HCT116 (cell line): ENCODE data around the gene KDM5A. TPM values are rescaled to one million over a fixed set of nuclear protein-coding genes. Genes with fewer than 3 reads are reported as not detected.

Experiments used
- ATAC-seq: fragments of 200-7000 bp; cut with Tn5 transposase; 2 replicates; pipeline ENCODE4 v1.9.1; 2020; ENCODE audit warnings: mild to moderate bottlenecking, moderate library complexity
- BruUV-seq: library from RNA; stranded (reverse); fragments of 400-500 nt; replicated peaks from 2 replicates; lab custom pipeline; 2021; lab: Mats Ljungman, UMichigan
- CTCF ChIA-PET: fragments of 300-600 bp; sonication (Branson Sonifier 250); formaldehyde crosslinking; loops from one replicate; lab custom pipeline; 2021; ENCODE audit warnings: antibody characterized with exemption; lab: Charles Lee
- POLR2A ChIA-PET: fragments of 300-600, 350-600 bp; sonication (Branson Sonifier 250); formaldehyde crosslinking; loops from one replicate; lab custom pipeline; 2021; ENCODE audit warnings: antibody characterized with exemption; lab: Charles Lee
- RAD21 ChIA-PET, 2 experiments: fragments of 300-600 bp; sonication (Branson Sonifier 250); formaldehyde crosslinking; loops; one replicate each; lab custom pipeline; 2023; ENCODE audit warnings: low total read pairs in 2 of 2; ENCODE audit not compliant: uncharacterized antibody in 2 of 2, unreplicated experiment in 2 of 2, low non-redundant PET in 1 of 2; lab: Charles Lee
- DNase-seq: peaks from one replicate; pipeline ENCODE4 v3.0.0-alpha.2; 2010; ENCODE audit warnings: low read depth, low spot score
- H2AFZ ChIP-seq: fragments of 200-600 bp; shearing (Covaris generic), sonication (generic); 2 replicates; pipeline ENCODE4 v1.6.1; 2017; ENCODE audit warnings: low read depth, mixed run types, mixed read lengths, antibody characterized with exemption, low read length; ENCODE audit not compliant: poor library complexity, severe bottlenecking
- H3K27ac ChIP-seq: 2 replicates; pipeline ENCODE4 v1.5.1; 2012; ENCODE audit warnings: low read depth, low read length
- H3K27me3 ChIP-seq: fragments of 200-600 bp; sonication (generic); 2 replicates; pipeline ENCODE4 v1.6.1; 2016; ENCODE audit warnings: mixed run types, low read length, mixed read lengths; ENCODE audit not compliant: insufficient read depth
- H3K36me3 ChIP-seq, 2 experiments: fragments of 200-500 bp in 1 of 2; fragments of 200-600 bp in 1 of 2; sonication (Bioruptor generic) in 1 of 2; sonication (generic) in 1 of 2; 2 replicates each; pipeline versions ENCODE4 v1.5.1 to v1.6.1; 2014 to 2016; ENCODE audit warnings: low read length in 2 of 2, inconsistent platforms in 1 of 2, mixed read lengths in 1 of 2, mixed run types in 1 of 2; ENCODE audit not compliant: insufficient read depth in 2 of 2, control insufficient read depth in 1 of 2
- H3K4me1 ChIP-seq, 2 experiments: fragments of 200-600 bp in 1 of 2; sonication (generic) in 1 of 2; 2 replicates each; pipeline versions ENCODE4 v1.5.1 to v1.6.1; 2012 to 2017; ENCODE audit warnings: low read length in 2 of 2, inconsistent platforms in 1 of 2, mild to moderate bottlenecking in 1 of 2, mixed read lengths in 1 of 2, mixed run types in 1 of 2, moderate library complexity in 1 of 2; ENCODE audit not compliant: insufficient read depth in 2 of 2, control insufficient read depth in 1 of 2
- H3K4me2 ChIP-seq: fragments of 200-600 bp; sonication (generic); 2 replicates; pipeline ENCODE4 v1.6.1; 2017; ENCODE audit warnings: mixed run types, low read length, mixed read lengths
- H3K4me3 ChIP-seq, 2 experiments: fragments of 200-600 bp in 1 of 2; sonication (generic) in 1 of 2; replicated peaks in 1 of 2; 2 replicates each; pipeline ENCODE4 v1.5.1; 2011 to 2016; ENCODE audit warnings: low read length in 2 of 2, control low read depth in 1 of 2, low read depth in 1 of 2, mild to moderate bottlenecking in 1 of 2, mixed read lengths in 1 of 2, mixed run types in 1 of 2
- H3K79me2 ChIP-seq: fragments of 200-600 bp; sonication (generic); 2 replicates; pipeline ENCODE4 v1.6.1; 2017; ENCODE audit warnings: mild to moderate bottlenecking, mixed run types, low read length, moderate library complexity, mixed read lengths; ENCODE audit not compliant: insufficient read depth
- H3K9ac ChIP-seq: fragments of 200-600 bp; sonication (generic); 2 replicates; pipeline ENCODE4 v1.6.1; 2016; ENCODE audit warnings: low read length, mixed read lengths
- H3K9me2 ChIP-seq: fragments of 200-600 bp; sonication (generic), shearing (Covaris generic); 2 replicates; pipeline ENCODE4 v1.6.1; 2017; ENCODE audit warnings: mixed run types, mild to moderate bottlenecking, moderate library complexity; ENCODE audit not compliant: insufficient read depth
- H3K9me3 ChIP-seq, 2 experiments: fragments of 200-500 bp in 1 of 2; fragments of 200-600 bp in 1 of 2; sonication (Bioruptor generic) in 1 of 2; sonication (generic) in 1 of 2; 2 replicates each; pipeline ENCODE4 v1.6.1; 2014 to 2017; ENCODE audit warnings: low read length in 2 of 2, mixed read lengths in 2 of 2, inconsistent platforms in 1 of 2, low read depth in 1 of 2, mild to moderate bottlenecking in 1 of 2, mixed run types in 1 of 2, moderate library complexity in 1 of 2; ENCODE audit not compliant: control insufficient read depth in 1 of 2, insufficient read depth in 1 of 2
- H4K20me1 ChIP-seq: fragments of 200-600 bp; sonication (generic), shearing (Covaris generic); 2 replicates; pipeline ENCODE4 v1.6.1; 2017; ENCODE audit warnings: mixed run types, mild to moderate bottlenecking, moderate library complexity; ENCODE audit not compliant: insufficient read depth
- CBX3 ChIP-seq: IDR thresholded peaks from 2 replicates; pipeline ENCODE4 v1.6.1; 2012; ENCODE audit warnings: low read depth
- ELF1 ChIP-seq: IDR thresholded peaks from 2 replicates; pipeline ENCODE4 v1.6.1; 2012; ENCODE audit warnings: low read depth, borderline replicate concordance
- SRF ChIP-seq: IDR thresholded peaks from 2 replicates; pipeline ENCODE4 v1.6.1; 2012; ENCODE audit warnings: low read depth
- intact Hi-C: fragments of 100-400 bp; cut with micrococcal nuclease; formaldehyde crosslinking; loops from 2 replicates; pipeline ENCODE4 v1.10.0; 2022
- total RNA-seq: library from RNA; stranded (reverse); gene quantifications from one replicate; pipeline ENCODE4 v1.2.1, GENCODE V29; 2021; ENCODE audit not compliant: unreplicated experiment
- TF ChIP-seq, protein P1 (sequence below), 3 experiments: fragments of 200-600 bp in 1 of 3; sonication (generic) in 1 of 3; IDR thresholded peaks in 2 of 3; conservative IDR thresholded peaks in 1 of 3; 2 replicates each; pipeline ENCODE4 v1.5.1; 2012 to 2017; ENCODE audit warnings: low read depth in 2 of 3, low read length in 2 of 3, antibody characterized with exemption in 1 of 3, borderline replicate concordance in 1 of 3, control low read depth in 1 of 3, mild to moderate bottlenecking in 1 of 3, mixed read lengths in 1 of 3, mixed run types in 1 of 3, moderate library complexity in 1 of 3; ENCODE audit not compliant: insufficient read depth in 1 of 3
- TF ChIP-seq, protein P2 (sequence below): IDR thresholded peaks from 2 replicates; pipeline ENCODE4 v1.6.1; 2012; ENCODE audit warnings: low read depth
- TF ChIP-seq, protein P3 (sequence below): IDR thresholded peaks from 2 replicates; pipeline ENCODE4 v1.6.1; 2012

Gene KDM5A
- total RNA-seq, 1 experiment from 2014 or later, result 49.0 TPM

DNA sequence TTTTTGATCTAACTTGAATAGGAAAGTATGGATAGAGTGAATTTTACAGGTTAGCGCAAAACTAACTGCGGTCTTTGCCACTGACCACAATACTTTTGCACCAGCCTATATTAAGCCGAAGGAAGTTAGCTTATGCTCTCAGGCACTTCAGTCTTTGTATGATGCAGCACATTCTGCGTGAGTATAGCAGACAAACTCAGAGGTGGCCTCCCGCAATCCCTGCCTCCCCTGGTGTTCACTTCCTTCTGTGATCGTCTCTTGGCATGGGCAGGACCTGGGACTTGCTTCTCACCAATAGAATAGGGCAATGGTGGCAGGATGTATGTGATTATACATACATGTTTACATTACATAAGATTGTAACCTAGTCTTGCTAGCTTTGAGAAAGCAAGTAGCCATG is 116.2 kb downstream of the KDM5A start:
- H3K9ac ChIP-seq, result no peak overlapping the region
- no peaks in the 10 kb centered on the region for H3K9me2 ChIP-seq
- no peak overlapping the region for H3K27ac ChIP-seq
- DNase-seq, result no peak
- no peaks in the 10 kb centered on the region for H3K79me2 ChIP-seq
- H3K9me3 ChIP-seq, result no peaks in the 10 kb centered on the region
- H3K36me3 ChIP-seq, result no peaks in the 10 kb centered on the region
- H3K27me3 ChIP-seq, result no peaks in the 10 kb centered on the region
- ChIA-PET RAD21 (no interaction called here), CTCF (no interaction called here), POLR2A (no interaction called here)
- H2AFZ ChIP-seq, result no peak overlapping the region
- ATAC-seq, result no peak
- intact Hi-C loops, result no loop called here
- H3K4me3 ChIP-seq, result no peak overlapping the region
- H4K20me1 ChIP-seq, result no peaks in the 10 kb centered on the region
- no TSS peak for BruUV-seq
- no peaks in the 10 kb centered on the region for H3K4me1 ChIP-seq
- TF ChIP-seq, protein P1, sequence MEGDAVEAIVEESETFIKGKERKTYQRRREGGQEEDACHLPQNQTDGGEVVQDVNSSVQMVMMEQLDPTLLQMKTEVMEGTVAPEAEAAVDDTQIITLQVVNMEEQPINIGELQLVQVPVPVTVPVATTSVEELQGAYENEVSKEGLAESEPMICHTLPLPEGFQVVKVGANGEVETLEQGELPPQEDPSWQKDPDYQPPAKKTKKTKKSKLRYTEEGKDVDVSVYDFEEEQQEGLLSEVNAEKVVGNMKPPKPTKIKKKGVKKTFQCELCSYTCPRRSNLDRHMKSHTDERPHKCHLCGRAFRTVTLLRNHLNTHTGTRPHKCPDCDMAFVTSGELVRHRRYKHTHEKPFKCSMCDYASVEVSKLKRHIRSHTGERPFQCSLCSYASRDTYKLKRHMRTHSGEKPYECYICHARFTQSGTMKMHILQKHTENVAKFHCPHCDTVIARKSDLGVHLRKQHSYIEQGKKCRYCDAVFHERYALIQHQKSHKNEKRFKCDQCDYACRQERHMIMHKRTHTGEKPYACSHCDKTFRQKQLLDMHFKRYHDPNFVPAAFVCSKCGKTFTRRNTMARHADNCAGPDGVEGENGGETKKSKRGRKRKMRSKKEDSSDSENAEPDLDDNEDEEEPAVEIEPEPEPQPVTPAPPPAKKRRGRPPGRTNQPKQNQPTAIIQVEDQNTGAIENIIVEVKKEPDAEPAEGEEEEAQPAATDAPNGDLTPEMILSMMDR (IDR thresholded peaks at IDR 0.05 in 2 of 3, conservative IDR thresholded peaks at IDR 0.05 in 1 of 3; ENCODE audit: borderline replicate concordance in 1 of 3, insufficient read depth in 1 of 3, low read depth in 2 of 3, low read length in 2 of 3), result no peak
- no peak for TF ChIP-seq ELF1
- no peak for TF ChIP-seq CBX3
- H3K4me2 ChIP-seq, result no peak overlapping the region

DNA sequence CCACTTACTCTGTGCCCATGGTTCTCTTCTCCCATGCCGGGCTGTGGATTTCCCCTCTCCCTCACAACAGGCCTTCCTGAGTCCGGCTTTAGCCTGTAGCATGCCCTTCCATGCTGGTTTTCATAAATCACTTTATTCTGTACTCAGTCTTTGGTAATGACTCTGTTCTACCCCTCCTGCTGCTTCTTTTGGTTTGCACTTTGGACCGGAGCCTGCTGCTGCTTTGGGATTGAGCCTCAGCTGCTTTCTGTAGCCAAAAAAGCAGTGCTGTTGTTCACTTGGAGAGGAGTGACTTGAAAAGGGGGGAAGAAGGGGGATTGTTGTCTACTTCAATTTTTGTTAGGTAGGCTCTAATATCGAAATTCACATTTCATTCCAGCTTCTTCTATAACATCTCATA is 118.0 kb downstream of the KDM5A start:
- Histone ChIP-seq H3K27me3 (no peaks in the 10 kb centered on the region), H3K79me2 (no peaks in the 10 kb centered on the region), H2AFZ (no peak overlapping the region), H4K20me1 (no peaks in the 10 kb centered on the region), H3K9me3 (no peaks in the 10 kb centered on the region), H3K27ac (no peak overlapping the region), H3K4me2 (no peak overlapping the region), H3K9me2 (no peaks in the 10 kb centered on the region), H3K4me1 (no peaks in the 10 kb centered on the region), H3K4me3 (no peak overlapping the region), H3K36me3 (no peaks in the 10 kb centered on the region), H3K9ac (no peak overlapping the region)
- ChIA-PET CTCF (no interaction called here), RAD21 (no interaction called here), POLR2A (no interaction called here)
- ATAC-seq, result no peak
- BruUV-seq, result no TSS peak
- TF ChIP-seq, protein P2, sequence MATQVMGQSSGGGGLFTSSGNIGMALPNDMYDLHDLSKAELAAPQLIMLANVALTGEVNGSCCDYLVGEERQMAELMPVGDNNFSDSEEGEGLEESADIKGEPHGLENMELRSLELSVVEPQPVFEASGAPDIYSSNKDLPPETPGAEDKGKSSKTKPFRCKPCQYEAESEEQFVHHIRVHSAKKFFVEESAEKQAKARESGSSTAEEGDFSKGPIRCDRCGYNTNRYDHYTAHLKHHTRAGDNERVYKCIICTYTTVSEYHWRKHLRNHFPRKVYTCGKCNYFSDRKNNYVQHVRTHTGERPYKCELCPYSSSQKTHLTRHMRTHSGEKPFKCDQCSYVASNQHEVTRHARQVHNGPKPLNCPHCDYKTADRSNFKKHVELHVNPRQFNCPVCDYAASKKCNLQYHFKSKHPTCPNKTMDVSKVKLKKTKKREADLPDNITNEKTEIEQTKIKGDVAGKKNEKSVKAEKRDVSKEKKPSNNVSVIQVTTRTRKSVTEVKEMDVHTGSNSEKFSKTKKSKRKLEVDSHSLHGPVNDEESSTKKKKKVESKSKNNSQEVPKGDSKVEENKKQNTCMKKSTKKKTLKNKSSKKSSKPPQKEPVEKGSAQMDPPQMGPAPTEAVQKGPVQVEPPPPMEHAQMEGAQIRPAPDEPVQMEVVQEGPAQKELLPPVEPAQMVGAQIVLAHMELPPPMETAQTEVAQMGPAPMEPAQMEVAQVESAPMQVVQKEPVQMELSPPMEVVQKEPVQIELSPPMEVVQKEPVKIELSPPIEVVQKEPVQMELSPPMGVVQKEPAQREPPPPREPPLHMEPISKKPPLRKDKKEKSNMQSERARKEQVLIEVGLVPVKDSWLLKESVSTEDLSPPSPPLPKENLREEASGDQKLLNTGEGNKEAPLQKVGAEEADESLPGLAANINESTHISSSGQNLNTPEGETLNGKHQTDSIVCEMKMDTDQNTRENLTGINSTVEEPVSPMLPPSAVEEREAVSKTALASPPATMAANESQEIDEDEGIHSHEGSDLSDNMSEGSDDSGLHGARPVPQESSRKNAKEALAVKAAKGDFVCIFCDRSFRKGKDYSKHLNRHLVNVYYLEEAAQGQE, result no peak
- no peak for TF ChIP-seq SRF
- TF ChIP-seq, protein P3, sequence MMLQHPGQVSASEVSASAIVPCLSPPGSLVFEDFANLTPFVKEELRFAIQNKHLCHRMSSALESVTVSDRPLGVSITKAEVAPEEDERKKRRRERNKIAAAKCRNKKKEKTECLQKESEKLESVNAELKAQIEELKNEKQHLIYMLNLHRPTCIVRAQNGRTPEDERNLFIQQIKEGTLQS, result no peak
- intact Hi-C loops, result no loop called here
- no peak for DNase-seq
